Gastrocnemius medialis (tissue), 4 donors: Measurements from ENCODE around the gene KCNC1.

Experiments
- CTCF ChIP-seq, 5 experiments: fragments of 450-650 bp in 3 of 5; fragments of 200-600 bp in 2 of 5; sonication (generic) in 2 of 5; IDR thresholded peaks in 4 of 5; conservative IDR thresholded peaks in 1 of 5; 1 replicate in 4 of 5; 2 replicates in 1 of 5; pipeline ENCODE4 v1.5.1; 2016 to 2019; ENCODE audit warnings: antibody characterized with exemption in 5 of 5, mild to moderate bottlenecking in 3 of 5, moderate library complexity in 3 of 5
- POLR2A ChIP-seq, 2 donors: fragments of 450-650 bp; IDR thresholded peaks; one replicate each; pipeline ENCODE4 v1.6.1; 2017; ENCODE audit warnings: antibody characterized with exemption in 2 of 2, mild to moderate bottlenecking in 2 of 2, moderate library complexity in 2 of 2

GRCh38 chr11:17735818-17736578, 1.4 kb downstream of the KCNC1 start:
- TF ChIP-seq CTCF (IDR thresholded peaks at IDR 0.05 in 4 of 5, conservative IDR thresholded peaks at IDR 0.05 in 1 of 5) (peak in 2 of 5 experiments; percentile 10 to 30), POLR2A (IDR thresholded peaks at IDR 0.05) (no peak)
